ENCODE data around the gene ATP6AP1. TPM values are rescaled to one million over a fixed set of nuclear protein-coding genes. Genes with fewer than 3 reads are reported as not detected.

The ATP6AP1 gene
- total RNA-seq, result 69.8 and 73.5 TPM in 2 replicates

GRCh38 chrX:154428176-154429171 lies at the start of gene ATP6AP1:
TSS of gene ATP6AP1 (plus strand) at chrX:154428677. CDS start at chrX:154428693, 16 bp downstream.

DNA sequence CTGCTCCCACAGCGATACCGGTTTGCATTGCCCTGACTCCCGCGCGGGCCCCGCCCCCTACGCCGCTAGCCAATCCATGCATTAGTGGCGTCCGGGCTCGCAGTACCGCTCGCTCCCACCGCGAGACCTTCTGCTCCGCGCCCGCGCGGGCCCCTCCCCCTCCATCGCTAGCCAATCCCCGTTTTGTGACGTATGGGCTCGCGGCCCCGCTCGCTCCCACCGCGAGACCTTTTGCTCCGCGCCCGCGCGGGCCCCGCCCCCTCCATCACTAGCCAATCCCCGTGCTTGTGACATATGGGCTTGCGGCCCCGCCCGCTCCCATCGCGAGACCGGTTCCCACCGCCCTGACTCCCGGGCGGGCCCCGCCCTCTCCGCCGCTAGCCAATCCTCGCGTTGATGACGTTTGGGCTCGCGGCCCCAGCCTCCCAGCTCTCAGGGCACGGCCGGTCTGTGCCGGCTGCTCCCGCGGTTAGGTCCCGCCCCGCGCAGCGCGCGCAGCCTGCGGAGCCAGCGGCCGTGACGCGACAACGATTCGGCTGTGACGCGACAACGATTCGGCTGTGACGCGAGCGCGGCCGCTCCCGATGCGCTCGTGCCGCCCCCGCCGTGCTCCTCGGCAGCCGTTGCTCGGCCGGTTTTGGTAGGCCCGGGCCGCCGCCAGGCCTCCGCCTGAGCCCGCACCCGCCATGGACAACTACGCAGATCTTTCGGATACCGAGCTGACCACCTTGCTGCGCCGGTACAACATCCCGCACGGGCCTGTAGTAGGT lies 49.5 kb upstream of the ATP6AP1 start, which contains the start of gene EMD:
Gene EMD (plus strand): TSS at position 497 of the 770 bp plus-strand sequence. CDS start 190 bp downstream, at position 687.

DNA sequence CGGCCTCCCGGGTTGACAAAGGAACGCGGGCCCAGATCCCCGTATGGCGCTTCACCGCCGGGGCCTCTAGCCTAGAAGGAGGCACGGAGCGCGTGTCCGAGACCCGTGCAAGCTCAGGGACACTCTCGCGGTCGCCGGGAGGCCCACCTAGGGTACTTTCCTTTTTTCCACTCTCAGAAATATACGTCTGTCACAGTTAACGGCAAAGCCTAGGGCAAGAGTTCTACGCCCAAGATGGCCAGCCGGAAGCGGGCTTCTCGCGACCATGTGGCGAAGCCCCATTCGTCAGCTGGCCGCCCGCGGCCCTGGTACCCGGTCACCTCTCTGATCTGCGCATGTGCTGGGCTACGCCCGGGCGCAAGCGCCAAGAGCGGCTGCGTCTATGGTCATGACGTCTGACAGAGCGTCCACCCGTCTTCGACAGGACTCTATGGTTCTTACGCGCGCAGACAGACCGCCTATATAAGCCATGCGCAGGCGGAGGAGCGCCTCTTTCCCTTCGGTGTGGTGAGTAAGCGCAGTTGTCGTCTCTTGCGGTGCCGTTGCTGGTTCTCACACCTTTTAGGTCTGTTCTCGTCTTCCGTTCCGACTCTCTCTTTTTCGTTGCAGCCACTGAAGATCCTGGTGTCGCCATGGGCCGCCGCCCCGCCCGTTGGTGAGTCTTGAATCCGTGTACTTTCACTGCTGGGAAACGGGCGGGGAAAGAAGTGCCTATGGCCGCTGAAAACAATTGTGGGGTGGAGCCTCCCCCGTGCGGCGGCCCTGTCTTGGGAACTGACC lies 30.4 kb upstream of the ATP6AP1 start, which contains the start of gene RPL10:
Gene RPL10 (plus strand): TSS at position 490 of the 780 bp plus-strand sequence. CDS start 143 bp downstream, at position 633.

GRCh38 chrX:154409222-154409871 lies 19.1 kb upstream of the ATP6AP1 start, which contains the start of gene DNASE1L1:
TSS of gene DNASE1L1 (minus strand) at chrX:154409254. CDS start at chrX:154405568, 3,686 bp downstream.

GRCh38 chrX:154436983-154437752 lies 8.7 kb downstream of the ATP6AP1 start, which contains the start of gene GDI1:
TSS of gene GDI1 (plus strand) at chrX:154437154. CDS start at chrX:154437255, 101 bp downstream.

DNA sequence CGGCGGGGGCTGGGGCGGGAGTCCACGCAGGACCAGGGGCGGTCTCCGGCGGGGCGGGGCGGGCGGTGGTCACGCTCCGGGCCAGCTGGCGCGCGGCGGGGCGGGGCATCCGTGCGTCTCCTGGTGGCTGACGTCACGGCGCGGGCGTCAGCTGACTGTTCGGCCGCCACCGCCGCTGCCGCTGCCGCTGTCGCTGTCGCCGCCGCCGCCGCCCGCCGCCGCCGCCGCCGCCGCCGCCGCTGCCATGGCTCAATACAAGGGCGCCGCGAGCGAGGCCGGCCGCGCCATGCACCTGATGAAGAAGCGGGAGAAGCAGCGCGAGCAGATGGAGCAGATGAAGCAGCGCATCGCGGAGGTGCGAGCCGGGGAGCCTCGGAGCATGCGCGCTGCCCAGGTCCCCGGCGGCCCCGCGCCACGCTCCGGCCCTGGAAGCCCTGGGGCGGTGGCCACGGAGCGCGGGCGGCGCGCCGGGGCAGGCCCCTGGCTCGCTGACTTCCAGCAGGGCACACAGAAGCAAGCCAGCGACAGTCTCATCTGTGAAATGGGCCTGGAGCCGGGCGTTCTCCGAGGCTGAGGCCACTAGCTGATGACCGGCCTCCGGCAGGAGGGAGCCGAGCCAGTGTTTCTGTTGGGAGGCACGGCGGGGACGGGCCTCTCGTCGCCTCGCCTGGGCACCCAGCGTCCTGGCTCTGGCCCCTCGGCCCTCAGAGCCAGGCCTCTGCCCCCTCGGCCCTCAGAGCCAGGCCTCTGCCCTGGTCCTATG lies 15.7 kb downstream of the ATP6AP1 start, which contains the start of gene FAM50A:
Gene FAM50A (plus strand): TSS at position 150 of the 763 bp plus-strand sequence. CDS start 95 bp downstream, at position 245.

DNA sequence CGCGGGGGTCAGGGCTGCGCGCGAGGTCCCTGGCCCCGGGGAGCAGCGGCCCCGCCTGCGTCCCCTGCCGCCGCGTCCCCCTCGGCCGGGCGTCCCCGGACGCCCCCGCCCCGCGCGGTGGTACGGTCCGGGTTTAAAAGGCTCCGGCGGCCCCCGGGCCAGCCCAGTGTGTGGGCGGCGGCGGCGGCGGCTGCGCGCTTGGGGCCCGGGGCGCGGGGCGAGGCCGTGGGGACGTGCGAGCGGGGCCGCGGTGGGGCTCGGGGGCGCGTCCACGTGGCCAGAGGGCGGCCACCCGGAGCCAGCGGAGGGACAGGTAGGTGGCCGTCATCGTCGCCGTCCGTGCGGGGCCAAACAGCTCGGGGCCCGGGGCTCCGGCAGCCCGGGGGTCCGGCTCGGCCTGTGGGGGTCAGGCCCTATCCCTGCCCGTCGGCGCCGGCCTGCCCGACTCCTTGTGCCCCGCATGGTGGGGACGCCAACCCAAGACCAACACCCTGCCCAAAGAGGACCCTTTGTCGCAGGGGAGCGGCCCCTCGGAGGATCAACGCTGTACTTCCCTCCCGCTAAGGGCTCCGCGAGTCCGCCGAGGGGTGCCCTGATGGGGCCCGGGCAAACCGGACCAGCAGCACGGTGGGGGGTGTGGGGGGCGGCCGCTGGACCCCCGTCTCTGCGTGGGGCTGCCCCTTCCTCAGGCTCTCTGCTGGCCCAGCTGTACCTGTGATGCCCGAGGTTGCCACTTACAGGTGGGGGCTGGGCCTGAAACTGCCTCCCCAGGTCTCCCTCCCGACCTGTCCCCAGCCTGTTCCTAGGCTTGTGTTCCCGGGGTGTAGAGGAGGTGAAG lies 29.9 kb downstream of the ATP6AP1 start, which contains the start of gene PLXNA3:
Gene PLXNA3 (plus strand): TSS at position 166 of the 838 bp plus-strand sequence. CDS start 1,903 bp downstream, outside the sequence.

GRCh38 chrX:154478728-154479622 lies 50.5 kb downstream of the ATP6AP1 start, which contains the start of gene LAGE3:
TSS of gene LAGE3 (minus strand) at chrX:154479281. CDS start at chrX:154478915, 366 bp downstream.

Other genes starting within 250 kb of the ATP6AP1 start
- not detected in 2 replicates for gene OPN1MW, start 246.1 kb upstream of the ATP6AP1 start, total RNA-seq
- gene OPN1MW2, start 208.9 kb upstream of the ATP6AP1 start, total RNA-seq, result not detected in 2 replicates
- not detected in 2 replicates for gene OPN1MW3, start 171.1 kb upstream of the ATP6AP1 start, total RNA-seq
- not detected in 2 replicates for gene TEX28, start 133.6 kb upstream of the ATP6AP1 start, total RNA-seq
- 0.07 and 0.44 TPM in 2 replicates for gene TKTL1, start 132.9 kb upstream of the ATP6AP1 start, total RNA-seq
- gene FLNA, start 54.0 kb upstream of the ATP6AP1 start, total RNA-seq, result 1,675 and 1,864 TPM in 2 replicates
- gene EMD, start 49.4 kb upstream of the ATP6AP1 start, total RNA-seq, result 61.8 and 75.8 TPM in 2 replicates
- 5,610 and 5,786 TPM in 2 replicates for gene RPL10, start 30.3 kb upstream of the ATP6AP1 start, total RNA-seq
- gene DNASE1L1, start 19.4 kb upstream of the ATP6AP1 start, total RNA-seq, result 98.5 and 105 TPM in 2 replicates
- 22.0 and 22.3 TPM in 2 replicates for gene TAFAZZIN, start 17.1 kb upstream of the ATP6AP1 start, total RNA-seq
- gene GDI1, start 8.5 kb downstream of the ATP6AP1 start, total RNA-seq, result 67.5 and 88.0 TPM in 2 replicates
- gene FAM50A, start 15.5 kb downstream of the ATP6AP1 start, total RNA-seq, result 57.8 and 62.8 TPM in 2 replicates
- gene PLXNA3, start 29.6 kb downstream of the ATP6AP1 start, total RNA-seq, result 4.5 and 4.9 TPM in 2 replicates
- 39.2 and 46.4 TPM in 2 replicates for gene LAGE3, start 50.6 kb downstream of the ATP6AP1 start, total RNA-seq
- gene UBL4A, start 57.9 kb downstream of the ATP6AP1 start, total RNA-seq, result 45.2 and 53.7 TPM in 2 replicates
- gene SLC10A3, start 62.0 kb downstream of the ATP6AP1 start, total RNA-seq, result 35.6 and 40.2 TPM in 2 replicates
- gene FAM3A, start 87.6 kb downstream of the ATP6AP1 start, total RNA-seq, result 26.4 and 27.4 TPM in 2 replicates
- gene G6PD, start 118.2 kb downstream of the ATP6AP1 start, total RNA-seq, result 75.2 and 82.4 TPM in 2 replicates
- 17.9 and 41.4 TPM in 2 replicates for gene IKBKG, start 118.9 kb downstream of the ATP6AP1 start, total RNA-seq
- not detected in 2 replicates for gene CTAG1A, start 156.5 kb downstream of the ATP6AP1 start, total RNA-seq
- not detected in 2 replicates for gene CTAG1B, start 190.6 kb downstream of the ATP6AP1 start, total RNA-seq
- not detected in 2 replicates for gene CTAG2, start 224.9 kb downstream of the ATP6AP1 start, total RNA-seq